LNCAP (cell line): ENCODE measurements around the gene MUC5B.

Source experiments
- TF ChIP-seq, protein P1 (sequence below): fragments of 450-650 bp; IDR thresholded peaks from 2 replicates; pipeline ENCODE4 v1.5.1; 2017; ENCODE audit warnings: mild to moderate bottlenecking

Gene MUC5B

DNA sequence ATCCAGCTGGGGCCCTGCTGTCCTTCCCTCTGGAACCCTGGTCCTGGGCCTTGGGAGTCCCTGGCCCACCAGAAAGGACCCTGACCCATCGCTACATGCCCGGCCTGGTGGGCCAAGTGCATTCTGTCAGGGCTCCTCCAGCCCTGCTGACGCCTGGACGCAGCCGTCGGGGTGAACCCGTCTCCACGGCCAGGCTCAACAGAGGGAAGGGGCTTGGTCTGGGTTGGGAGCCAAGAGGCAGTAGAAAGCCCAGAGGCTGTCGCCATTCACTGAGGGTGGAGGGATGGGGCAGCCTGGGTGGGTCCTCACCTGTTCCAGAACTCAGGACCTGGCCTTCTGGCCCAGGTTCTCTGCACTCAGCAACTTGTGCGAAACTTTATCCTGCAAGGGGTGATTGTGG, 47.6 kb downstream of the MUC5B start:
- TF ChIP-seq, protein P1, sequence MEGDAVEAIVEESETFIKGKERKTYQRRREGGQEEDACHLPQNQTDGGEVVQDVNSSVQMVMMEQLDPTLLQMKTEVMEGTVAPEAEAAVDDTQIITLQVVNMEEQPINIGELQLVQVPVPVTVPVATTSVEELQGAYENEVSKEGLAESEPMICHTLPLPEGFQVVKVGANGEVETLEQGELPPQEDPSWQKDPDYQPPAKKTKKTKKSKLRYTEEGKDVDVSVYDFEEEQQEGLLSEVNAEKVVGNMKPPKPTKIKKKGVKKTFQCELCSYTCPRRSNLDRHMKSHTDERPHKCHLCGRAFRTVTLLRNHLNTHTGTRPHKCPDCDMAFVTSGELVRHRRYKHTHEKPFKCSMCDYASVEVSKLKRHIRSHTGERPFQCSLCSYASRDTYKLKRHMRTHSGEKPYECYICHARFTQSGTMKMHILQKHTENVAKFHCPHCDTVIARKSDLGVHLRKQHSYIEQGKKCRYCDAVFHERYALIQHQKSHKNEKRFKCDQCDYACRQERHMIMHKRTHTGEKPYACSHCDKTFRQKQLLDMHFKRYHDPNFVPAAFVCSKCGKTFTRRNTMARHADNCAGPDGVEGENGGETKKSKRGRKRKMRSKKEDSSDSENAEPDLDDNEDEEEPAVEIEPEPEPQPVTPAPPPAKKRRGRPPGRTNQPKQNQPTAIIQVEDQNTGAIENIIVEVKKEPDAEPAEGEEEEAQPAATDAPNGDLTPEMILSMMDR: no peak

DNA sequence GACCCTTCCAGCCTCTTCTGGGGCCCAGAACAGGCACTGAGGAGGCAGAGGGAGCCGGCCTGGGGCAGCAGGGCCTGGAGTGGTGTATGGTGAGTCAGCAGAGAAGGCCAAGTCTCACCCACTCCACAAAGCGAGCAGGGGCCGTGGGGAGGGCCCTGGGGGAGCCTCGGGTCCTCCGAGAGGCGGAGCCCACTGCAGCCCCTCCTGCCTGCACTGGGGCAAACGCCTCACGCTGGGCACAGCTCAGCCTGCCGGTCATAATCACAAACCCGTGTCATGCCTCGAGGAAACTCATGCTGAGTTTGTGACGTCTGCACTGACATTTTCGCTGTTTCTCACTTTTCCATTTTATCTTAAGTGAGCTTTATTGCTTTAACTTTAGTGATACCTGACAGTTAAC, 48.1 kb downstream of the MUC5B start:
- TF ChIP-seq, protein P1: no peak

DNA sequence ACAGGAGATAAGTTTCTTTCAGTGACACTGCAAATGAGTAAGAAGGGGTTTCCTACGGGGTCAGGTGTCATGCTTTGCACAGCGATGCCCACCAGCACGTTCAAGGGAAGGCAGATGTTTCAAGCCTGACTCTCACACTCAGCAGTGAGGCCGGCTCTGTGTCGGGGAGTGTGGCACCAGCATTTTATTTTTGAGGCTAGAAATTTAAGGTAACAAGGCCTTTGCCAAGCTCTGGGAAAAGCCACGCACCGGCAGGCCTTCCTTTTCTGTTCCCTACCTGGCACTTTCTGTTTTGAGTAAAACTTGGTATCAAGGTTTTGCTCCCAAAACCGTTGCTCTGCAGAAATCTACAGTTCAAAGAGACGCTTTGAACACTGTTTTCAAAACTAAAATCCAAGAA, 48.5 kb downstream of the MUC5B start:
- TF ChIP-seq, protein P1: no peak

DNA sequence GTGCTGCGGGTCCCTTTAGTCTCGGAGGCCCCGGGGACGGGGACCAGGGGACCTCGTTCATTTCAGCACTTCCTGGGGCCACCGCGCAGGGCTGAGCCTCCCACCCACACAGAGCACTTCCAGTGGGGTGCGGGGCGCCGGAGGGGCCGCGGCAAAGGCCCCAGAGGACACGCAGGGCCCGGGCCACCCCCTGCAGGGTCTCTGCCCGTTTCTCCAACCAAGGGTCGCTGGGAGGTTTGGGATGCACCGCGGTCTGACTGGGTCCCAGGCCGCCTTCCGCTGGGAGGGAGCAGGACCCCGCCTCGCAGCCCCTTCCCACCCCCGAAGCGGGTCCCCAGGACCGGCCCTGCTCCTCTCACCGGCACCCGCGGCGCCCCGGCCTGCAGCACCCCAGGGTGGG, 49.1 kb downstream of the MUC5B start:
- TF ChIP-seq, protein P1: no peak

DNA sequence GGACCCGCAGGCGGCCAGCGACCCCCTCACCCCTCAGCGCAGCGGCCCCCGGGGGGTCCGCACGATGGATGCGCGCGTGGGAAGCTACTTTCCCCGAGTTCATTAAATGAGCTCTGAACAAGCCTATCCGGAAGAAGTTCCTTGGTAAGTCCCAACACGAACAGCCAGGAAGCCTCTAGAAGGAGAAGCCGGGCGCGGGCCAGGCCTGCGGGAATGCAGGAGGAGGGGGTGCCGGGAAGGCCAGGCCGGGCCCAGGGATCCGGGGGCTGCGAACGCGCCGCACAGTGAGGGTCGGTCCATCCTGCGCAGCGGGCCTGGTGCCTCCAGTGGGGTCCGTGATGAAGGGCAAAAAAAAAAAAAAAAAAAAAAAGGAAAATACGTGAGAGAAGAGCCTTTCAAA, 49.7 kb downstream of the MUC5B start:
- TF ChIP-seq, protein P1: no peak

DNA sequence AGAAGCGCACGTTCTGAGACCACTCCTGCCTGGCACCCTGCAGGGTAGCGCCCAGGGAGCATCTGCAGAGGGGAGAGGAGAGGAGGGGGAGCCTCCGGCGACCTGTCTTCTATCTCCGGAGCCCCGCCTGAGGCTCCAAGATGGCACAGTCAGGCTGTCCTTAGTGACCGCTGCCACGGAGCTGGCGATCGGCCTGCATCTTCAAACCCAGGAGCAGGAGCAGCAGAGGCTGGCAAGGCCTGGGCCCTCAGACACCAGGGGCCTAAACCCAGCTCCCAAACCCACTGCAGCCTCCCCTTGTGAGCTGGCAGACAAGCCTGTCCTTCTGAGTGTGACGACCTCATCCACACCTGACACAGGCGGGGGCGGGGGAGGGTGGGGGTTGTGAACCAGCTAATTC, 51.6 kb downstream of the MUC5B start:
- TF ChIP-seq, protein P1: no peak

DNA sequence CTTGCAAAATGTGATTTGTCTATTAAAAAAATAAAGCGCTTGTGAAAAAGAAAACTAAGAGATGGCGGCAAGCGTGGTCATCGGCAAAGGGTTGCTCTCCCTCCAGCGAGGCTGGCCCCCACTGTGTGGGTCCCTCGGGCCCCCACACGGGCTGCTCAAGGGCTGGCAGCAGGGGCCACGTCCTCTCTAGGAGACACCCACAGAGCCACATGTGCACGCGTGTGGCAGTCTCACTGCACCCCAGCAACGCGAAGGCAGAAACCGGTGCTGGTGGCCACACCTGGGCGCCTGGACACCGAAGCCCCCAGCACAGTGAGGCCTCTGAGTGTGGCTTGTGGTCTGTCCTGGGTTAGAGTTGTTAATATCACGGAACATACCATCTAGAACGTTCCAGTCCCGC, 52.2 kb downstream of the MUC5B start:
- TF ChIP-seq, protein P1: no peak

DNA sequence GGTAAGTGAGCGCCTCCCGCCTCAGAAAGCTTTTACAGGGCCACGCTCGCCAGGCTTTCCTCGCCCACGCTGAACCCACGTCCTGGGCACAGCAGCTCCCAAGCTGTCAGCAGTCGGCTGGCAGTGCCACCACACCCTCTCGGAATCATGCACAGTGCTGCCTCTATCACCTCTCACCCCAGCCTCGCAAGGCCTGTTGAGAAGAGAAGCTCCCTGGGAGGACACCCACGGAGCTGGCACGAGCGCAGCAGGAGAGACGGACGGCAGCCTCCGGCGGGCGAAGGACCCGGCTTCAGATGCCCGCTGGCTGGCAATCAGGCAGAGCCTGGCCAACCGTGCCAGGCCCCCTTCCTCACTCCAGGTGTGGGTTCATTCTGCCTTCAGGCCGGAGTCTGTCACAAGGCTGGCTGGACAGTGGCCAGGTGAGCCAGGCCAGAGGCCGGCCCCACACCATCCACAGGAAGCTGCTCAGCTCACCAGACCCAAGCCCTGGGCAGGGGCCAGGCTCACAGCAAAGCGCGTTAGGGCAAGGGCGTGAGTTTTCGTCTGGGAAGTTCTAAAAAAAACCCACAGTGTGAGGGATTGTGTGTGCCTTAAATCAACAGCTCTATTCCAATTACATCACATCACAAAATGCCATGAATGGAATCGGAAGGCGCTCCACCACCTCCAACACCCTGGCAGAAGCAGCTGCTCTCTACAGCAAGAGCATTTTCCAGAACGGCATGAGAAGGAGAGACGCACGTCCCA, 53.4 kb downstream of the MUC5B start:
- TF ChIP-seq, protein P1: no peak
